HEK293T (cell line): Measurements from ENCODE around the gene CUX1.

Experiments
- NFRKB ChIP-seq: fragments of 450-650 bp; IDR thresholded peaks from 2 replicates; pipeline ENCODE4 v1.6.1; 2016; ENCODE audit warnings: mild to moderate bottlenecking, moderate library complexity
- SUZ12 ChIP-seq: fragments of 450-650 bp; IDR thresholded peaks from 2 replicates; pipeline ENCODE4 v1.6.1; 2016; ENCODE audit warnings: mild to moderate bottlenecking
- TF ChIP-seq, protein P1 (sequence below): fragments of 450-650 bp; IDR thresholded peaks from 2 replicates; pipeline ENCODE4 v1.6.1; 2016

DNA sequence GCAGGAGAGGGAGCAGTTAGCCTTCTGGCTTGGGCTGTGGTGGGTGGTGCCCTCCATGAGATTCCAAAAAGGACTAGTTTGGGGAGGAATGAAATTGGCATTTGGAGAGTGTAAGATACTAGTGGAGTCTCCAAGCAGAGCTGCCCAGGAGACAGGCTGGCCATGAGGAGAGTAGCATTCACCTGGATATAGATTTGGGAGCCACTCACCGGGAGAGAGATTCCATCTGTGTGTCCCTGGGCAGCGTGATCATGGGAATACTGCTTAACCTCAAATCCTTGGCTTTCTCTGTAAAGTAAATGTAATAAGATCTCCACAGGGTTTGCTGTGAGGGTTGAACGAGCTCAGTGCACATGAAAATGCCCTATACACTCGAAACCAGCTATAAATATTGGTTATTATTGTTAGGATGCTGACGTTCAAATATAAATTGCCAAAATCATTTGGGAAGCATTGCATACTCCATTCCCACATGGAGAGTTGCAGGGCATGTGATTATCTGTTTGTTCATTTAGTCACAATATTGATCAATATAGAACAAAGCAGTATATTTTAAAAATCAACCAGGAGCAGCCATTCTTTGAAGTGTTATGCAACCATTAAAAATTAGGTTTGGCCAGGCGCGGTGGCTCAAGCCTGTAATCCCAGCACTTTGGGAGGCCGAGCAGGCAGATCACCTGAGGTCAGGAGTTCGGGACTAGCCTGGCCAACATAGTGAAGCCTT is 143.7 kb downstream of the CUX1 start:
- no peak for TF ChIP-seq NFRKB
- no peak for TF ChIP-seq SUZ12
- TF ChIP-seq, protein P1, sequence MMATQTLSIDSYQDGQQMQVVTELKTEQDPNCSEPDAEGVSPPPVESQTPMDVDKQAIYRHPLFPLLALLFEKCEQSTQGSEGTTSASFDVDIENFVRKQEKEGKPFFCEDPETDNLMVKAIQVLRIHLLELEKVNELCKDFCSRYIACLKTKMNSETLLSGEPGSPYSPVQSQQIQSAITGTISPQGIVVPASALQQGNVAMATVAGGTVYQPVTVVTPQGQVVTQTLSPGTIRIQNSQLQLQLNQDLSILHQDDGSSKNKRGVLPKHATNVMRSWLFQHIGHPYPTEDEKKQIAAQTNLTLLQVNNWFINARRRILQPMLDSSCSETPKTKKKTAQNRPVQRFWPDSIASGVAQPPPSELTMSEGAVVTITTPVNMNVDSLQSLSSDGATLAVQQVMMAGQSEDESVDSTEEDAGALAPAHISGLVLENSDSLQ = no peak
